Stimulated activated CD4-positive, alpha-beta T cell treated with anti-CD3 and anti-CD28 coated beads, TNF-alpha, amount 100 ng/mL, for 24 hours (primary cell): Measurements from ENCODE around the gene LIMS1.
"Not testable (repeated sequence)": the region's sequence is repeated elsewhere in the genome, so short reads cannot be mapped to it uniquely, and the experiment has no call there.

ENCODE experiments used
- DNase-seq, 3 experiments: peaks; one replicate each; pipeline ENCODE4 v3.0.0-alpha.2; 2020; ENCODE audit warnings: low read depth in 3 of 3

Gene LIMS1

GRCh38 chr2:108587621-108588020 lies 53.4 kb downstream of the LIMS1 start:
- DNase-seq: no peak

GRCh38 chr2:108588070-108588668 lies 53.9 kb downstream of the LIMS1 start:
- no peak for DNase-seq

GRCh38 chr2:108589372-108589771 lies 55.1 kb downstream of the LIMS1 start:
- DNase-seq: no peak

GRCh38 chr2:108589781-108590180 lies 55.5 kb downstream of the LIMS1 start:
- DNase-seq: no peak

GRCh38 chr2:108591163-108591562 lies 56.9 kb downstream of the LIMS1 start:
- no peak for DNase-seq

- no peak for DNase-seq
Observed at GRCh38 chr2:108593547-108594098, 59.4 kb downstream of the LIMS1 start.

GRCh38 chr2:108594132-108594981 lies 60.1 kb downstream of the LIMS1 start:
- DNase-seq: no peak

GRCh38 chr2:108594982-108595464 lies 60.8 kb downstream of the LIMS1 start:
- DNase-seq: no peak

- not testable (repeated sequence) for DNase-seq
Observed at GRCh38 chr2:108595771-108596170, 61.5 kb downstream of the LIMS1 start.

- DNase-seq: not testable (repeated sequence)
Observed at GRCh38 chr2:108597105-108597744, 63.0 kb downstream of the LIMS1 start.

GRCh38 chr2:108601199-108601598 lies 66.9 kb downstream of the LIMS1 start:
- DNase-seq: not testable (repeated sequence)

GRCh38 chr2:108602422-108602821 lies 68.2 kb downstream of the LIMS1 start:
- DNase-seq: no peak

- DNase-seq: no peak
Observed at GRCh38 chr2:108604196-108604595, 69.9 kb downstream of the LIMS1 start.

- no peak for DNase-seq
Observed at GRCh38 chr2:108605947-108606346, 71.7 kb downstream of the LIMS1 start.

GRCh38 chr2:108607706-108608301 lies 73.5 kb downstream of the LIMS1 start:
- DNase-seq: peak in 1 of 3 experiments; percentile 25

- no peak for DNase-seq
Observed at GRCh38 chr2:108611021-108611420, 76.8 kb downstream of the LIMS1 start.

GRCh38 chr2:108612153-108612513 lies 77.9 kb downstream of the LIMS1 start:
- peak in 1 of 3 experiments; percentile 27 for DNase-seq

- peak in 2 of 3 experiments; percentile 34 to 62 for DNase-seq
Observed at GRCh38 chr2:108612514-108613183, 78.4 kb downstream of the LIMS1 start.

GRCh38 chr2:108613261-108614042 lies 79.2 kb downstream of the LIMS1 start:
- DNase-seq: no peak

- no peak for DNase-seq
Observed at GRCh38 chr2:108614043-108614545, 79.8 kb downstream of the LIMS1 start.
